HG03060 (cell line): ENCODE results near the gene EXOC3L1.

ENCODE experiments used
- ATAC-seq: cut with Tn5 transposase; IDR thresholded peaks from one replicate; pipeline ENCODE4 v1.9.1; 2021; ENCODE audit warnings: low read depth, moderate number of reproducible peaks; ENCODE audit not compliant: unreplicated experiment

EXOC3L1 gene

DNA sequence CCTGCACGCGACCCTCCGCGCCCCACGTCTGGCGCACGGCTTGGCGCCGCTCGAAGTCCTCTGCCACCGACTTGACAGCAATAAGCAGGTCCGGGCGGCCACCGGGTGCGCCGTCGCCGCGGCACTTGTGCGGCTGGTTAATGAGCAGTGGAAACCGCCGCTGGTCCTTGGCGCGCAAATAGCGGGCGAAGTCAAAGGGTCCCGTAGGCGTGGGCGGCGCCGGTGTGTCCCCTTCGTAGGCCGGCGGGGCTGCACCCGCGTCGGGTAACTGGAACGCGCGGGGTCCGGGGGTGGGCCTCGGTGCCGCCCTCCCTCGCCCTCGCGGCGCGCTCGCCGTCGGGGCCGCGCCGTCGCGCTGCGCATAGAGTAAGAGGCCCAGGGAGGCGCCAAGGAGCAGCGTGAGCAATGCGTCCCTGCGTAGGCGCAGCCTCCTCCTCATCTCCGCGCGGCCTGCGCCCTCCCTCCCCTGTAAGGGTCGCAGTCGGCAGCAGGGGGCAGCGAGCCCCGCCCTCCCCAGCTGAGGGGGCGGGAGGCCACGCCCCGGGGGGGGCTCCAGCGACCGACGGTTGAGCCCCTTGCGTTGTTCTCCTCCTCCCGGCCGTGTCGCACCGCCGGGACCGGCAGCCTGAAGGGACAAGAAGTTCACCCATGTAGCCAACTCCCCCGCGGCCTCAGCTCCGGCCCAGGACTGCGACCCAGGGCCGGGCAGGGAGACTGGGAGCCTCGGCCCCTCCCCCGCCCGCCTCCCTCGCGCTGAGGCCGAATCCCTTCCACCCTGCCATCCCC lies 39.7 kb downstream of the EXOC3L1 start:
- no peak for ATAC-seq

DNA sequence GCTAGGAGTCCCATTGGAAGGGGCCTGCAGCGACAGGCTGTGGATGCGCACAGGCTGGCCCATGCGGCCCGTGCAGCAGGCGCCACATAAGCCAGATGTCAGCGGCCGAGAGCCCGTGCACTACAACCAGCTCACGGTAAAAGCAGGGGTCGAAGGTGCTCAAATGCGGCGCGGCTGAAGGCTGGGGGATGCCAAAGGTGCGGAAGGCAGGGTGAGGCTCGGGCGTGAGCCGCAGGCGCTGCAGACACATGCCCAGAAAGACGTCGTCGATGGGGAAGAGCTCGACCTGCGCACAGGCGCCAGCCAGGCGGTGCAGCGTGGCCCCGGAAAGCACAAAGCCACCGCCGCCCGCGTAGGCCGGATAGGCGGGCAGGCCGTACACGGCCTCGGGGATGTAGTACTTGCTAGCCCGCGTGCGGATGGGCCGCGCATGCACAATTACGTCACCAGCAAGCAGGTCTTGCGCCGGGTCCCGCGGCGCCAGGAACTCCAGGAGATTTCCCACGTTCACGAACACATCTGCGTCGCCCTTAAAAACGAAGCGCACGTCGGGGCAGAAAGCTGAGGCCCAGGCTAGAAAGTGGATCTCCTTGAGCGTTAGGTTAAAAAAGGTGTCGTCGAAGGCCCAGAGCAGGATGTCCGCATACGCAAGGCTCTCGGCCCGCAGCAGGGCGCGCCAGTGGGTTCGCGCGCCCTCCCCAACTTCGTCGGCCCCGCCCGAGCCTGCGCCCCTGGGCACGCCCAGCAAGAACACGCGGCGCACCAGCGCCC lies 40.5 kb downstream of the EXOC3L1 start:
- no peak for ATAC-seq

GRCh38 chr16:67148656-67149275 lies 41.2 kb downstream of the EXOC3L1 start:
- ATAC-seq = no peak

DNA sequence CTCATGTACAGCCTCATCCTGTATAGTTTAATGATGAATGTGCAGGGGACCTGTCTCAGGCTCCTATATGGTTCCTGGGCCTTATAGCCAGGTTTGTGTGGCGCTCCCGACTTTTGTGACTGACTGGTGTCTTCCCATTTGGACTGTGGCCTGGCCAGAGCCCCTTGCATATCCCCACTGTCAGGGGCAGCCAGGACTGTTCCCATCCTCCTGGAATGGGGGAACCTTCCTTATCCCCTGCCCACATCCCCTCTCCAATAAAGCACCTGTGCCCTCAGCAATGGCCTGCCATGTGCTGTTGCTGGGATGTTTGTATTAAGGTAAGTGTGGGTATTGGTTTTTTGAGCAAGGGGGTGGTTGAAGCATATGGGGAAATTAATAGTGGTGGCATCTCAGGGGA lies 41.7 kb downstream of the EXOC3L1 start:
- ATAC-seq = no peak

DNA sequence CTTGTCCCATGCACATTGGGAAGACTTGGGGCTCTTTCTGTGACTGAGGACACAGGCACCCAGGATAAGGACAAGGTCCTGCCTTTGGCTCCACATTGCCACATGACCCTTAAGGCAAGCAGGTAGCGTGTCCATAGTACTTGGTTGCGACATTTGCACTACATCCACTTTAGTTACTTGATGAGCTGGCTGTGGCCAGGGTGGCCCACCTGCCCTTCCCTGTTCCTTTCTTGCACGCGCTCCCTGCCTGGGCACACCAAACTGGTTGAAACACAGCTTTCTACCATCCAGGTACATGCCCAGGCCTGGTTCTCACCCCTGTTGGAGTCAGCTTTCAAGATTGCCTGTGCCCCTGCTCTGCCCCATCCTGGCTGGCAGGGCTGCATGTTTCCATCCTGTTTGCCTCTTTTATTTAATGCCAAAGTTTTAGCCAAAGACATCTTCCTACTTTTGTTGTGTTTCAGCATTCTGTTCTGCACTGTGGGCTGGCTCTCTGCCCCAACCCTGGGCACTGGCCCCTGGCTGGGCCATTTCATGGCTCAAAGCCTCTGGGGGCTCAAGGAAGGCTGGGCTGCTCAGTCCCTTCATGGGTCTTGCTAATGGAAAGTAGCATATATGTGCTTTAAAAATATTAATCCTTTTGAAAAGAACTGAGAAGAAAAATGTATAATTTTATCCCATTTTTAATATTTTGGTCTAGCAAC lies 42.3 kb downstream of the EXOC3L1 start:
- ATAC-seq = no peak

DNA sequence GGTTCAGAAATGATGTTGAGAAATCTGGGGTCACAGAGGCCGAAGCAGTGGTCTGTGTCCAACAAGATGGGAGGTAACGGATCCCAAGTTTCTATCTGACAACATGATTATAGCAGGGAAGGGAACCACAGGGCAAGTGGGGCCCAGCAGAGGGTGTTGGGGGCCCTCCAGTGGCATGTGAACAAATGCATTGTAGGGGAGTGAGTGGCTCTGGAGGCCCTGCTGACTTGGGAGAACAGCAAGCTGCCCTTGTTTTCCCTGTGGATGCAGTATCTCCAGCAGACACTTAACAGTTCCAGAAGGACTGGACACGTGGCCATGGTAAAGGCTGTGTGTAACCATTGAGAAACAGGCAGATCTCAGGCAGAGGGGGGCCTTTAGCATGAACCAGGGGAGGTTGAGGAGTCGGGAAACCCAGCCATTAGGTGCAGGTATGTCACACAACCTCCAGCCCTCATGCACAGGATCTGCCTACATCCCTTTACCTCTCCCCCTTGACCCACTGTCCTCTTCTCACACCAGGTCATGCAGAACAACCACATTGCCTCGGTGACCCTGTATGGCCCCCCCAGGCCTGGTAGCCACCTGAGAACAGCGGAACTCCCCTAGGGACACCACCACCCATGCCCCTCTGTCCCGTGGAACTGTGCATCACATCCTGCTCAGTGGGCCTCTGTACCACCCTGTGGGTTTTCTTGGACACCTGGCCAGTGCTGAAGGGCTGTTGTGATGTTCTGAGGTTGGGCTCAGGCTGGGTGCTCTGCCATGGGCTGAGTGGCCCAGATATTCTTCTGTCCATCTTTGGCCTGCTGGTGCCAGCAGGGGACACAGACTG lies 43.2 kb downstream of the EXOC3L1 start:
- no peak for ATAC-seq

- no peak for ATAC-seq
Measured at GRCh38 chr16:67145746-67146145, 44.2 kb downstream of the EXOC3L1 start.

GRCh38 chr16:67144943-67145342 lies 45.0 kb downstream of the EXOC3L1 start:
- no peak for ATAC-seq

DNA sequence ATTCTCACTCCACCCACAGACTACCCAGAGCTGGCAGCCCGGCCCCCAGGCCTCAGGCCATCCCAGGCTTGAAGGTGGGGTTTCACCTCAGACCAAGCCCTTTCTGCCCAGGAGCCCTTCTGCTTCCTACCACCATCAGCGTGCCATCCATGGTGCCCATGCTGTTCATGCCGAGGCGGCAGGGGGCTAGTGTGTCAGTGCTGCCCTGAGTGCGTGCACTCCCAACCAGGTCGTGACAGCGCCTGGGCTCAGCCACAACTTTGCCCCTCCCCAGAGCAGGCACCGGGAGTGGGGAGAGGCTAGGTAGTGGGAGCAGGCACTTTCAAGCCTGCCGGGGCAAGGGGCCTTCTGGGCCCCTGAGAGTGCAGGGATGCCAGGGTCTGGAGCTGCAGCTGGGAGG lies 47.6 kb downstream of the EXOC3L1 start:
- no peak for ATAC-seq

DNA sequence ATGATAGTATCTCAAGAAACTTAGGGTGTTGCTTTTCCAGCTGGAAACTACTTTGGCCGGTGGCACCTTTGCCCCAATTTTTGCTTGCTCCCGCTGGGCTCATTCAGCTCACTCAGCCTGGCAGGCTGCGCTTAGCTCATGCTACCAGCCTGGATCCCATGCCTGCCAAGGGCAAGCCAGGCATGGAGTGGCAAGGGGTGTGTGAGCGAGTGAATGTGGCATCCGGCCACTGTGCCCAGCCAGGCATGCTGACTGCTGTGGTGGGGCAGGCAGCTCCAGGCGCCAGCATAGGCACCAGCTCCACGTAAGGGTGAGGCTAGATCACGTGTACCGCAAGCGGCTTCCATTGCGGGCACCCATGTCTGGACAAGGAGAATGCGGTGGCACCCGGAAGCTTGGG lies 48.5 kb downstream of the EXOC3L1 start:
- ATAC-seq = no peak

DNA sequence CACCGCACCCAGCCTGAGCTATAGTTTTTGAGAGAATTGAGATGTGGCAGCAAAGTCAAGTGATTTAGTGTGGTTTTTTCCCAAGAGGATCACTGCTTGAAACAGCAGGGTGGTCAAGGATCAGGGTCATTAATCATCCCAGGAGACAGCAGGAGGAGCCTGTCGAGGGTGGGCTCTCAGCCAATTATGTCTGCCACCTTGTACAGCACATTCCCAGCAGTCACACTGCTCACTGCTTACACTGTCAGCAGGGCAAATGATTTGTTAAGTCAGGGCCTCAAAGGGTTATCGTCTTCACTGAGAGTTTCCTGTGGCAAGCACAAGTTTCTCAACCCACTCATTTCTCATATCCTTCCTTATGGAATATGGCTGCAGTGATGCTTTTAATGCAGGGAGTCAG lies 52.3 kb downstream of the EXOC3L1 start:
- ATAC-seq = no peak
